Glomerular endothelial cell (primary cell): ENCODE data around the gene NPIPA2. TPM values are rescaled to one million over a fixed set of nuclear protein-coding genes. Genes with fewer than 3 reads are reported as not detected.

ENCODE experiments used
- total RNA-seq: library from RNA; depleted of rRNA; stranded (reverse); fragments of >200 nt; gene quantifications from 2 replicates; pipeline ENCODE4 v1.2.3, GENCODE V29; 2015

Gene NPIPA2
- total RNA-seq, 1 donor from 2014 or later, result 0.47 TPM

Other genes with a start within 250 kb of the NPIPA2 start
- 21.6 and 24.6 TPM in 2 replicates for gene PARN, start 112.3 kb upstream of the NPIPA2 start, total RNA-seq
- 84.2 and 129 TPM in 2 replicates for gene BFAR, start 109.6 kb upstream of the NPIPA2 start, total RNA-seq
- gene PLA2G10, start 48.2 kb upstream of the NPIPA2 start, total RNA-seq, result not detected in 2 replicates
- gene NPIPA3, start 39.1 kb upstream of the NPIPA2 start, total RNA-seq, result 0.73 and 4.0 TPM in 2 replicates
- gene NOMO1, start 91.2 kb downstream of the NPIPA2 start, total RNA-seq, result 152 and 196 TPM in 2 replicates
- gene NPIPA1, start 194.9 kb downstream of the NPIPA2 start, total RNA-seq, result 21.6 and 34.2 TPM in 2 replicates
- 44.5 and 71.3 TPM in 2 replicates for gene PDXDC1, start 232.5 kb downstream of the NPIPA2 start, total RNA-seq